Smooth muscle cell (in vitro differentiated cells): ENCODE results near the gene ITGA11. TPM values are rescaled to one million over a fixed set of nuclear protein-coding genes. Genes with fewer than 3 reads are reported as not detected.

ENCODE experiments used
- DNase-seq: peaks from one replicate; lab custom pipeline; 2025; ENCODE audit not compliant: unreplicated experiment; lab: John Stamatoyannopoulos, UW
- H2AFZ ChIP-seq: fragments of 200-600 bp; sonication (generic); 2 replicates; pipeline ENCODE4 v1.6.0; 2016; ENCODE audit warnings: antibody characterized with exemption, low read depth, mild to moderate bottlenecking
- H3F3A ChIP-seq: fragments of 200-600 bp; sonication (generic); 2 replicates; pipeline ENCODE4 v1.6.0; 2017; ENCODE audit warnings: antibody characterized with exemption, low read depth
- H3K27ac ChIP-seq: fragments of 200-600 bp; sonication (generic); 2 replicates; pipeline ENCODE4 v1.5.1; 2016; ENCODE audit warnings: low read depth, mild to moderate bottlenecking
- H3K27me3 ChIP-seq: fragments of 200-600 bp; sonication (generic); 2 replicates; pipeline ENCODE4 v1.6.1; 2016; ENCODE audit warnings: low read depth, mild to moderate bottlenecking
- H3K36me3 ChIP-seq: fragments of 200-600 bp; sonication (generic); 2 replicates; pipeline ENCODE4 v1.5.1; 2016; ENCODE audit warnings: low read depth
- H3K4me1 ChIP-seq: fragments of 200-600 bp; sonication (generic); 2 replicates; pipeline ENCODE4 v1.5.1; 2016; ENCODE audit warnings: low read depth
- H3K4me2 ChIP-seq: fragments of 200-600 bp; sonication (generic); 2 replicates; pipeline ENCODE4 v1.6.0; 2016; ENCODE audit warnings: mild to moderate bottlenecking
- H3K4me3 ChIP-seq: fragments of 200-600 bp; sonication (generic); 2 replicates; pipeline ENCODE4 v1.5.1; 2016; ENCODE audit warnings: mild to moderate bottlenecking
- H3K79me2 ChIP-seq: fragments of 200-600 bp; sonication (generic); 2 replicates; pipeline ENCODE4 v1.6.0; 2016; ENCODE audit warnings: low read depth, mild to moderate bottlenecking
- H3K9ac ChIP-seq: fragments of 200-600 bp; sonication (generic); 2 replicates; pipeline ENCODE4 v1.6.0; 2016; ENCODE audit warnings: low read depth
- H3K9me3 ChIP-seq: fragments of 200-600 bp; sonication (generic); replicated peaks from 2 replicates; pipeline ENCODE4 v1.5.1; 2016; ENCODE audit warnings: low read depth
- H4K20me1 ChIP-seq: fragments of 200-600 bp; sonication (generic); 2 replicates; pipeline ENCODE4 v1.6.0; 2016; ENCODE audit warnings: low read depth
- WGBS: methylation state at CpG from one replicate; pipeline ENCODE4 v1.1.7; 2016; ENCODE audit warnings: low lambda C conversion rate; 5-methylcytosine and 5-hydroxymethylcytosine counted together
- polyA plus RNA-seq: library from polyadenylated mRNA; unstranded; fragments of >200 nt; fragmentation: Nextera tagmentation; extraction: Ambion mirVana; gene quantifications from 2 replicates; pipeline ENCODE4 v1.2.1, GENCODE V29; 2016
- total RNA-seq: library from RNA; depleted of rRNA; stranded (reverse); fragments of >200 nt; gene quantifications from 2 replicates; pipeline ENCODE4 v1.2.3, GENCODE V29; 2014
- TF ChIP-seq, protein P1 (sequence below): fragments of 200-600 bp; sonication (generic); IDR thresholded peaks from 2 replicates; pipeline ENCODE4 v1.5.1; 2017; ENCODE audit warnings: borderline replicate concordance, mild to moderate bottlenecking, antibody characterized with exemption; ENCODE audit not compliant: insufficient read depth, poor library complexity, severe bottlenecking

Gene ITGA11
- total and polyA plus RNA-seq, 2 experiments from 2014 or later, result 87.8 to 133 TPM

DNA sequence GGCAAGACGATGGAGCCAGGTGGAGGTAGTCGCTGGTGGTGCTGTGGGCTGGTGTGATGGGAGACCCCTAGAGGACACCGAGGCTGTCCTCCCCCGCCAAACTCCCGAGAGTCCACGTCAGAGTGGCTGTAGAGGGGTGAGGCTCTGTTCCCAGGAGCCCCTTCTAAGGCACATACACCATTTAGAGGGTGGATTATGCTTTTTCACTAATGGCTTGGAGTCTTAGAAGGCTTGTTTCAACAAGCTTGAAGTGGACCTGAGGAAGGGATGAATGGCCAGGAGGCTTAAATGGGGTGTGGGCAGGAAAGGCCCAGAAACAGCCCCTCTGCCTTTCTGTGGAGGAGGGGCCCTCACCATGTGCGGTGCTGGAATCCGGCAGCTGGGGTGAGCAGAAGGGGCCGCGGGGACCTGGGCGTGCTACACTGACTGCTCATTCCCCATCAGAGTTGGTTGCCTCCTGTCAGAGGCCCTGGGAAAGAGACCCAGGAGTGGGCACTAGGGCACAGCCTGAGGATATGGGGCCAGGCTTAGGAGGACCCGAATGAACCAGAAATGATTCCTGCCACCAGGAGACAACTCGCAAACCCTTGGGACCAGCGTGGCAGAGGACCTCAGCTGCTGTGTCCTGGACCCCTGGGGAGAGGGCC is 88.3 kb downstream of the ITGA11 start:
- Histone ChIP-seq H3K4me1 (no peaks in the 10 kb centered on the region), H3K27ac (no peak overlapping the region), H3K9ac (no peak overlapping the region), H3F3A (peaks cover 4% of the 10 kb centered on the region), H3K27me3 (no peaks in the 10 kb centered on the region), H4K20me1 (no peaks in the 10 kb centered on the region), H3K79me2 (no peaks in the 10 kb centered on the region), H3K4me2 (no peak overlapping the region), H2AFZ (no peak overlapping the region), H3K4me3 (no peak overlapping the region), H3K9me3 (no peaks in the 10 kb centered on the region), H3K36me3 (no peaks in the 10 kb centered on the region)
- 90% methylated on average over 14 of the region's 14 CpGs for WGBS
- TF ChIP-seq, protein P1, sequence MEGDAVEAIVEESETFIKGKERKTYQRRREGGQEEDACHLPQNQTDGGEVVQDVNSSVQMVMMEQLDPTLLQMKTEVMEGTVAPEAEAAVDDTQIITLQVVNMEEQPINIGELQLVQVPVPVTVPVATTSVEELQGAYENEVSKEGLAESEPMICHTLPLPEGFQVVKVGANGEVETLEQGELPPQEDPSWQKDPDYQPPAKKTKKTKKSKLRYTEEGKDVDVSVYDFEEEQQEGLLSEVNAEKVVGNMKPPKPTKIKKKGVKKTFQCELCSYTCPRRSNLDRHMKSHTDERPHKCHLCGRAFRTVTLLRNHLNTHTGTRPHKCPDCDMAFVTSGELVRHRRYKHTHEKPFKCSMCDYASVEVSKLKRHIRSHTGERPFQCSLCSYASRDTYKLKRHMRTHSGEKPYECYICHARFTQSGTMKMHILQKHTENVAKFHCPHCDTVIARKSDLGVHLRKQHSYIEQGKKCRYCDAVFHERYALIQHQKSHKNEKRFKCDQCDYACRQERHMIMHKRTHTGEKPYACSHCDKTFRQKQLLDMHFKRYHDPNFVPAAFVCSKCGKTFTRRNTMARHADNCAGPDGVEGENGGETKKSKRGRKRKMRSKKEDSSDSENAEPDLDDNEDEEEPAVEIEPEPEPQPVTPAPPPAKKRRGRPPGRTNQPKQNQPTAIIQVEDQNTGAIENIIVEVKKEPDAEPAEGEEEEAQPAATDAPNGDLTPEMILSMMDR, result no peak
- no peak for DNase-seq

DNA sequence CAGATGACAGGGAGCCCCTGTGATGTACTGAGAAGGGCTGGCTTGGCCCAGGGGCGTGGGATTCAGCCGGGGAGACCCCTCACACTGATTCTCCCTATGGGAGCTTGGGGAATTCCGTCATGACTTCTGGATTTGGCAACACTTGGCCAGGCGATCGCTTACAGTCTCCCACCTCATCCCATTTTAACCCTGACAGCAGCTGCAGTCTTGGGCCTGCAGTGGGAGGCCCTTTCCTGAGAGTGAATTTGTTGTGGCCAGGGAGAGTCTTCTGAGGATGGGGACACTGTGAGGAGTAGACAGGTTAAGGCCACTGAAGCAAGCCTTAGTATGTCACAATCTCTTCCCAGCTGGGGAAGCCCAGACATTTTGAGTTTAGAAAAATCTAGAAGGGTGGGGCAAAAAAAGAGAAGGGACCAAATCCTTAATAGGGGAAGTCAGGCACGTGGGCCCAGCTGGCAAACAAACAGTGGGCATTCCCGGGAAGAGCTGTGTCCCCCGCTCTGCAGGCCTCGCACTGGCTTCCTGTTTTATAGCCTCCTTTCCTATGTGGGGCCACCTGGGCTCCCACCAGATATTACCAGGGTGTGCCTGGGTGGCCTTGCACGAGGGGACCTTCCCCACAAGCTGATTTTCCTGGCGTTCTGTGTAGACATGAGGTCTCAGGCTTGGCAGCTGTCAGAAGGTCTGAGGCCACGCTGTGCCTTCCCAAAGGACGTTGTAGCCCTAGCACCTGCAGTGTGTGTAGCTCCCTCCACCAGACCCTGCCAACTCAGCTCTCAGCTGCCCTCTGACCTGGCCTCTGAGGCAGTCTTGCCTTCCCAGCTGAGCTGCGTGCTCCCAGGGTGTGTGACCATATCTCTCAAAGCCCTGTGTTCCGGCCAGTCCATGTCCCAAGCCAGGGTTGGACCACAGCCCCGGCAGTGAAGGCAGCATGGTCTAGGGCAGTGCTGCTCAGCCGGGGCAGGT is 89.9 kb downstream of the ITGA11 start:
- no peak overlapping the region for H3K9ac ChIP-seq

DNA sequence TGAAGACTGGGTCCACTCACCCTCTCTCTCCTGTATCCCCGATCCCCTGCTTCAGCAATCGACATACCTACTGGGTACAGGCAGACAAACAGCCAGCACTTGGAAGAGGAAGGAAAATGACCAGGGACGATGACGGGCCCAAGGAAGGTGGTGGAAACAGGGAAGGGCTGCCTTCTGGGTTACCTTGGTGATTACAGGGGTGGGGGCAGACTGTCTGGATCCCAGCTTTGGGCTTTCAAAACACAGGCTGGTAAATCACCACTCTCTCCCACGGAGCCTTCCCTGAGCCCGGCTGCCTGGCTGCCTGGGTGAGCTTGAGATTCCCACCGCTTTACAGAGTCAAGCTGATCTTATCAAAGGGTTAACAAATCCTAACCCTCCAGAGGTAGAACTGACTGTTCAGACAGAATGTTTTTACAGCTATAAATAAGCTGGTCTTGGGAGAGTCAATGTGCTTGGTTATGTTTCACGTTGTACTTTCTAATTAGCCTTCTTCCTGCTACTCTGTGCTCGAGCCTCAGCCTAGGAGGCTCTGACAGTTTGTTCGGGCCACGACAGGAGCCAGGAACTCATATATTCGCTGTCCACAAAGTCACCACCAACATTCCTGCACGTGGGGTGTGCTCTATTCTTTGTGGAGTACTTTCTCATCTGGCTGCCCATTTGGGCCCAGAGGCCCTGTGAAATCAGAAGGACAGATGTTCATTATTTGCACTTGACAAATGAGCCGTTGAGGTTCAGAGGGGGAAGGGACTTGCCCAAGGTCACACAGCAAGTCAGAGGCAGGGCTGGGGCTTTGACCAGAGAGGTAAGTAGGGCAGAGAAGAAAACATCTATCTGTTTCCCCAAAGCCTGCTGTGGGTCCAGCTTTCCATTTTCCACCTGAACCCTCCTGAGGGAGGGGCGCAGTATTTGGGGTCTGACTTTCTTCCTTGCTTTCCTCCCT is 91.0 kb downstream of the ITGA11 start:
- WGBS, result 55% methylated on average over 15 of the region's 15 CpGs
- Histone ChIP-seq H3K4me1 (no peaks in the 10 kb centered on the region), H3K4me3 (no peak overlapping the region), H3K9ac (no peak overlapping the region), H3F3A (peaks cover 4% of the 10 kb centered on the region), H2AFZ (no peak overlapping the region), H3K27ac (peak overlapping the region; percentile 4), H3K4me2 (no peak overlapping the region), H3K27me3 (no peaks in the 10 kb centered on the region), H3K9me3 (no peaks in the 10 kb centered on the region), H3K79me2 (no peaks in the 10 kb centered on the region), H4K20me1 (no peaks in the 10 kb centered on the region), H3K36me3 (no peaks in the 10 kb centered on the region)
- TF ChIP-seq, protein P1, result no peak
- DNase-seq, result no peak

More for the DNA sequence above, 89.9 kb downstream of the ITGA11 start:
- Histone ChIP-seq H3K79me2 (no peaks in the 10 kb centered on the region), H4K20me1 (no peaks in the 10 kb centered on the region), H3K4me3 (no peak overlapping the region), H3K36me3 (no peaks in the 10 kb centered on the region), H2AFZ (no peak overlapping the region), H3K4me2 (no peak overlapping the region), H3K9me3 (no peaks in the 10 kb centered on the region), H3K27me3 (no peaks in the 10 kb centered on the region), H3F3A (peaks cover 4% of the 10 kb centered on the region), H3K27ac (no peak overlapping the region), H3K4me1 (no peaks in the 10 kb centered on the region)
- TF ChIP-seq, protein P1, result no peak
- no peak for DNase-seq
- WGBS, result 88% methylated on average over 17 of the region's 17 CpGs
